Neuronal stem cell (in vitro differentiated cells): ENCODE data around the gene DOCK4.

ENCODE experiments used
- DNase-seq: peaks from one replicate; pipeline ENCODE4 v3.0.0-alpha.2; 2013; ENCODE audit warnings: low spot score
- H2AFZ ChIP-seq: one replicate; pipeline ENCODE4 v1.6.1; 2013; ENCODE audit warnings: mild to moderate bottlenecking, low read length, inconsistent platforms
- H2AK5ac ChIP-seq: 2 replicates; pipeline ENCODE4 v1.6.1; 2013; ENCODE audit warnings: low read depth, mild to moderate bottlenecking, inconsistent platforms, low read length, moderate library complexity, mixed read lengths
- H2BK120ac ChIP-seq: 2 replicates; pipeline ENCODE4 v1.6.1; 2013; ENCODE audit warnings: low read depth, mild to moderate bottlenecking, inconsistent platforms, low read length, moderate library complexity, mixed read lengths
- H2BK12ac ChIP-seq: one replicate; pipeline ENCODE4 v1.6.1; 2013; ENCODE audit warnings: low read length, inconsistent platforms
- H2BK15ac ChIP-seq: 2 replicates; pipeline ENCODE4 v1.6.1; 2013; ENCODE audit warnings: mild to moderate bottlenecking, low read length, inconsistent platforms, mixed read lengths
- H2BK5ac ChIP-seq: one replicate; pipeline ENCODE4 v1.6.1; 2013; ENCODE audit warnings: inconsistent platforms, mild to moderate bottlenecking, low read length, moderate library complexity
- H3K14ac ChIP-seq: one replicate; pipeline ENCODE4 v1.6.1; 2013; ENCODE audit warnings: low read length, inconsistent platforms
- H3K18ac ChIP-seq: 2 replicates; pipeline ENCODE4 v1.6.1; 2013; ENCODE audit warnings: low read length, inconsistent platforms
- H3K23ac ChIP-seq: 2 replicates; pipeline ENCODE4 v1.6.1; 2013; ENCODE audit warnings: low read depth, mild to moderate bottlenecking, mixed read lengths, low read length, inconsistent platforms; ENCODE audit not compliant: poor library complexity
- H3K27ac ChIP-seq: replicated peaks from 3 replicates; pipeline ENCODE4 v1.5.1; 2013; ENCODE audit warnings: low read length, inconsistent platforms
- H3K27me3 ChIP-seq, 3 experiments: 2 replicates each; pipeline ENCODE4 v1.6.1; 2013; ENCODE audit warnings: low read length in 3 of 3, mild to moderate bottlenecking in 2 of 3, inconsistent platforms in 1 of 3, low read depth in 1 of 3, mixed read lengths in 1 of 3, moderate library complexity in 1 of 3; ENCODE audit not compliant: control insufficient read depth in 3 of 3, insufficient read depth in 3 of 3
- H3K36me3 ChIP-seq, 2 donors: replicated peaks in 1 of 2; 2 replicates each; pipeline ENCODE4 v1.6.1; 2013; ENCODE audit warnings: low read length in 2 of 2; ENCODE audit not compliant: control insufficient read depth in 2 of 2, insufficient read depth in 2 of 2
- H3K4ac ChIP-seq: 2 replicates; pipeline ENCODE4 v1.6.1; 2013; ENCODE audit warnings: inconsistent platforms, mild to moderate bottlenecking, low read length, moderate library complexity
- H3K4me1 ChIP-seq, 2 donors: 1 replicate in 1 of 2; 2 replicates in 1 of 2; pipeline ENCODE4 v1.6.1; 2013; ENCODE audit warnings: low read length in 2 of 2, low read depth in 1 of 2; ENCODE audit not compliant: control insufficient read depth in 2 of 2, insufficient read depth in 1 of 2
- H3K4me2 ChIP-seq: one replicate; pipeline ENCODE4 v1.6.1; 2013; ENCODE audit warnings: mild to moderate bottlenecking, low read length, inconsistent platforms; ENCODE audit not compliant: insufficient read depth, poor library complexity, severe bottlenecking
- H3K4me3 ChIP-seq, 2 donors: 2 replicates each; pipeline ENCODE4 v1.5.1; 2013; ENCODE audit warnings: low read length in 2 of 2, mild to moderate bottlenecking in 2 of 2, inconsistent platforms in 1 of 2, moderate library complexity in 1 of 2
- H3K79me1 ChIP-seq: one replicate; pipeline ENCODE4 v1.6.1; 2013; ENCODE audit warnings: low read depth, mild to moderate bottlenecking, inconsistent platforms, low read length, moderate library complexity
- H3K9ac ChIP-seq: one replicate; pipeline ENCODE4 v1.6.1; 2013; ENCODE audit warnings: mild to moderate bottlenecking, low read depth, low read length, inconsistent platforms; ENCODE audit not compliant: poor library complexity
- H3K9me3 ChIP-seq, 2 donors: replicated peaks in 1 of 2; 2 replicates each; pipeline versions ENCODE3 to v1.6.1; 2013; ENCODE audit warnings: low read length in 2 of 2, mild to moderate bottlenecking in 2 of 2, inconsistent platforms in 1 of 2, low read depth in 1 of 2, mixed read lengths in 1 of 2, moderate library complexity in 1 of 2; ENCODE audit not compliant: control insufficient read depth in 2 of 2, insufficient read depth in 1 of 2
- H4K8ac ChIP-seq: one replicate; pipeline ENCODE4 v1.6.1; 2013; ENCODE audit warnings: low read depth, mild to moderate bottlenecking, inconsistent platforms, low read length, moderate library complexity
- H4K91ac ChIP-seq: one replicate; pipeline ENCODE4 v1.6.1; 2013; ENCODE audit warnings: low read length, low read depth, mild to moderate bottlenecking, inconsistent platforms; ENCODE audit not compliant: poor library complexity
- WGBS, 2 donors: extraction: QIAGEN DNeasy Blood & Tissue Kit; methylation state at CpG; one replicate each; pipeline ENCODE4 v1.1.7; 2013; ENCODE audit warnings: missing lambda C conversion rate in 2 of 2, mixed read lengths in 1 of 2; ENCODE audit not compliant: insufficient read length in 2 of 2, insufficient replicate concordance in 1 of 2; ENCODE audit errors: extremely low coverage in 2 of 2; 5-methylcytosine and 5-hydroxymethylcytosine counted together

Gene DOCK4

DNA sequence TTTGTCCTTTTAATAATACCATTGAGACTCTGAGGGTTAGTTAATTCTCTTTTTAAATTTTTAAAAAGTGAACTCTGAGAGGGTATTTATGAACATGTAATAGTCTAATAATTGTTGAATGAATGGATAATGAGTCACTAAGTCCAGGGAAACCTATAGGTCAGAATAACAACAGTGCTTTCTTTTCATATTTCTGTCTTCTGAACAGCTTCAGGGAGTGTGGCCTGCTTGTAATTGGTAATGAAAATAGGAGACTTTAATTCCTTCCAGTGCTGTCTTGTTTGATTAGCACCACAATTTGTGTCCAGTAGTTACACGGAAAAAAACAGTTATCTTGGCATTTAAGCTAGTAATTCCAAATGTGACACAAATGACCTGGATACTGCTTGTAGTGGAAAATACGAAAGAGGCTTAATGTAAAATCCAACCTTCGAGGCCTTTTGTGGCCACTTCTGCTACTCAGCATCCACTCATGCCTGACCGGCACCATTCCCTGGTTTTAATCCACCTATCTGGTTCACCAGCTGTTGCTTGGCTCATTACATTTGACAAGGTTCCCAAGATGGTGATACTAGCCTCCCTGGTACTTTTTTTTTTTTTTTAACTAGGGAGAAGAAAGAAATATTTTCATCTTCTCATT lies 494.7 kb downstream of the DOCK4 start:
- Histone ChIP-seq H3K4ac (no peak overlapping the region), H2BK15ac (no peak overlapping the region), H3K4me1 (no peaks in the 10 kb centered on the region), H3K23ac (no peak overlapping the region), H3K14ac (no peak overlapping the region), H2AK5ac (no peak overlapping the region), H3K18ac (no peak overlapping the region), H3K4me2 (no peak overlapping the region), H2BK5ac (no peak overlapping the region), H4K8ac (no peak overlapping the region), H3K9ac (no peak overlapping the region), H2BK120ac (no peak overlapping the region), H3K27ac (no peak overlapping the region), H2AFZ (no peak overlapping the region), H3K36me3 (no peaks in the 10 kb centered on the region), H3K4me3 (no peak overlapping the region), H3K9me3 (peaks cover 0 to 2% of the 10 kb centered on the region in 2 donors), H2BK12ac (no peak overlapping the region), H3K27me3 (peaks cover 0 to 3% (median 0%) of the 10 kb centered on the region in 3 experiments), H4K91ac (no peak overlapping the region), H3K79me1 (no peaks in the 10 kb centered on the region)
- WGBS, 2 donors, result no CpG with 5 or more reads among the region's 4 CpGs
- no peak for DNase-seq

DNA sequence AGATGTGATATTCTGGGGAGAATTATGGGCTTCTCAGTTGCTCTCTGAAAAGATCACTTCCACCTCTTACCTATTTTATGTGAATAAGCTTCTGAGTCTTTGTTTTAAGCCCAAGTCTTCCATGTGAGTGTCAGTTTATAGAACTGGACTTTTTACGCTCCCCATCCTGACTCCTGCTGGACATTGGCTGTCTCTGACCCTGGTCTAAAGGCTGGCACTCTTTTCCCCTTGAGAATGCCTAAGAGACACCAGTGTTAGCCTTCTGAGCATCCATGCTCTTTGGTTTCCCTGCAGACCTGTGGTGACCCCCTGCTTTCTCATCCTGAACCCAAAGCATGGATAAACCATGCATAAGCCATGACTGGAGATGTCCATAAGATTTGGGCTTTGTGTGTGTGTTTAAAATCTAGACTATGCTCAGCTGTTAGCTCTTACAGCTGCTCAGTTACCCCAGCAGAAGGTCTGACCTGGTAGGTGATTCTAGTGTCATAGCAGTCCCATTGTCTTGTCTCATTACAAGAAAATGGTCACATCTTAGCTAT lies 495.3 kb downstream of the DOCK4 start:
- no peaks in the 10 kb centered on the region for H3K4me1 ChIP-seq
- H2BK12ac ChIP-seq, result no peak overlapping the region
- no peaks in the 10 kb centered on the region for H3K9me3 ChIP-seq
- H3K79me1 ChIP-seq, result no peaks in the 10 kb centered on the region
- H3K4ac ChIP-seq, result no peak overlapping the region
- H3K4me3 ChIP-seq, result no peak overlapping the region
- H2AFZ ChIP-seq, result no peak overlapping the region
- H3K27me3 ChIP-seq, result peaks cover 0 to 3% (median 0%) of the 10 kb centered on the region in 3 experiments
- H3K18ac ChIP-seq, result no peak overlapping the region
- no peak overlapping the region for H2AK5ac ChIP-seq
- H3K9ac ChIP-seq, result no peak overlapping the region
- WGBS, 2 donors, result no CpG with 5 or more reads among the region's 1 CpG
- H3K4me2 ChIP-seq, result no peak overlapping the region
- no peak overlapping the region for H4K91ac ChIP-seq
- no peak overlapping the region for H2BK15ac ChIP-seq
- H3K27ac ChIP-seq, result no peak overlapping the region
- H3K23ac ChIP-seq, result no peak overlapping the region
- H2BK5ac ChIP-seq, result no peak overlapping the region
- no peak overlapping the region for H3K14ac ChIP-seq
- no peak for DNase-seq
- H2BK120ac ChIP-seq, result no peak overlapping the region
- no peaks in the 10 kb centered on the region for H3K36me3 ChIP-seq
- no peak overlapping the region for H4K8ac ChIP-seq

DNA sequence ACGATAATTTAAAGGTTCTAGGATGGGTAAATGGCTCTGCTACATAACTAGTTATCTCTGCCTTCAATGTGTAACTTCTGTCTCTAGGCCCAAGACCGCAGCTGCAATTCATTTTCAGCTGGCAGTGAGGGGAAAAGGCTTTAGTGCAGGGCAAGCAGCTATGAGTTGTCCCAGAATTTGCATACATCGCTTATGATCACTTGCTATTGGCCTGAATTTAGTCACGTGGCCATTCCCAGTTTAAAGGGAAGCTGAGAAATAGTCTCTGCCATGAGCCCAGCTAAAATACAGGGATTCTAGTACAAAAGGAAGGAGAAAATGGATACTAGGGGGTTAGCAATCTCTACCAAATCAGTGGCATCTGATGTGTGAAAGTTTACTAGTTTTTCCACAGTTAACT lies 498.1 kb downstream of the DOCK4 start:
- H3K9me3 ChIP-seq, result no peaks in the 10 kb centered on the region
- H3K27ac ChIP-seq, result no peak overlapping the region
- H2BK15ac ChIP-seq, result no peak overlapping the region
- H3K4ac ChIP-seq, result no peak overlapping the region
- H3K14ac ChIP-seq, result no peak overlapping the region
- no peak overlapping the region for H4K8ac ChIP-seq
- DNase-seq, result no peak
- H2AFZ ChIP-seq, result peak overlapping the region; percentile 11
- no peaks in the 10 kb centered on the region for H3K79me1 ChIP-seq
- H4K91ac ChIP-seq, result no peak overlapping the region
- WGBS, 2 donors, result no CpG with 5 or more reads among the region's 4 CpGs
- no peak overlapping the region for H2BK12ac ChIP-seq
- H2BK120ac ChIP-seq, result no peak overlapping the region
- peaks cover 0 to 3% (median 0%) of the 10 kb centered on the region in 3 experiments for H3K27me3 ChIP-seq
- H3K9ac ChIP-seq, result no peak overlapping the region
- H3K4me1 ChIP-seq, result no peaks in the 10 kb centered on the region
- no peak overlapping the region for H2BK5ac ChIP-seq
- no peak overlapping the region for H2AK5ac ChIP-seq
- H3K4me2 ChIP-seq, result no peak overlapping the region
- H3K18ac ChIP-seq, result no peak overlapping the region
- H3K36me3 ChIP-seq, result no peaks in the 10 kb centered on the region
- H3K4me3 ChIP-seq, result no peak overlapping the region
- no peak overlapping the region for H3K23ac ChIP-seq

DNA sequence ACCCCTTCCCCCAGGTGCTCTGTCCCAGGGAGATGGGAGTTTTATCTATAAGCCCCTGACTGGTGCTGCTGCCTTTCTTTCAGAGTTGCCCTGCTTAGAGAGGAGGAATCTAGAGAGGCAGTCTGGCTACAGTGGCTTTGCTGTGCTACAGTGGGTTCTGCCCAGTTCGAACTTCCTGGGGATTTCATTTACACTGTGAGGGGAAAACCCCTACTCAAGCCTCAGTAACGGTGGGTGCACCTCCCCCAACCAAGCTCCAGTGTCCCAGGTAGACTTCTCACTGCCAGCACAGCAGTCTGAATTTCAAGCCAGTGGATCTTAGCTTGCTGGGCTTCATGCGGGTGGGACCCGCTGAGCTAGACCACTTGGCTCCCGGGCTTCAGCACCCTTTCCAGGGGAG lies 500.4 kb downstream of the DOCK4 start:
- Histone ChIP-seq H3K9ac (no peak overlapping the region), H3K18ac (no peak overlapping the region), H2BK15ac (no peak overlapping the region), H3K36me3 (no peaks in the 10 kb centered on the region), H2BK5ac (no peak overlapping the region), H4K91ac (no peak overlapping the region), H2AK5ac (no peak overlapping the region), H3K27ac (no peak overlapping the region), H2BK12ac (no peak overlapping the region), H3K27me3 (no peaks in the 10 kb centered on the region), H3K4me3 (no peak overlapping the region), H3K14ac (no peak overlapping the region), H3K23ac (no peak overlapping the region), H3K4ac (no peak overlapping the region), H3K4me2 (no peak overlapping the region), H3K4me1 (no peaks in the 10 kb centered on the region), H2BK120ac (no peak overlapping the region), H4K8ac (no peak overlapping the region), H3K9me3 (no peaks in the 10 kb centered on the region), H2AFZ (no peak overlapping the region), H3K79me1 (no peaks in the 10 kb centered on the region)
- no peak for DNase-seq
- no CpG with 5 or more reads among the region's 5 CpGs for WGBS, 2 donors
